ENCODE data around the gene PTPRM.

PTPRM gene

GRCh38 chr18:7877609-7878008, 310.5 kb downstream of the PTPRM start:
- Histone ChIP-seq H4K20me1 (ENCODE audit: insufficient read depth) (no peaks in the 10 kb centered on the region), H3K27ac (no peak overlapping the region), H3K4me2 (no peak overlapping the region), H3K4me1 (ENCODE audit: low read depth, poor library complexity, severe bottlenecking) (peaks cover 9% of the 10 kb centered on the region), H3K79me2 (ENCODE audit: insufficient read depth, low read depth) (no peaks in the 10 kb centered on the region), H3K4me3 (IDR thresholded peaks at IDR 0.05; ENCODE audit: insufficient read depth, low read depth, low read length) (no peak overlapping the region), H3K9ac (no peak overlapping the region), H3K36me3 (ENCODE audit: insufficient read depth) (no peaks in the 10 kb centered on the region), H2AFZ (ENCODE audit: low read depth) (no peak overlapping the region), H3K27me3 (ENCODE audit: insufficient read depth, low read depth) (no peaks in the 10 kb centered on the region)
- TF ChIP-seq, protein P1, sequence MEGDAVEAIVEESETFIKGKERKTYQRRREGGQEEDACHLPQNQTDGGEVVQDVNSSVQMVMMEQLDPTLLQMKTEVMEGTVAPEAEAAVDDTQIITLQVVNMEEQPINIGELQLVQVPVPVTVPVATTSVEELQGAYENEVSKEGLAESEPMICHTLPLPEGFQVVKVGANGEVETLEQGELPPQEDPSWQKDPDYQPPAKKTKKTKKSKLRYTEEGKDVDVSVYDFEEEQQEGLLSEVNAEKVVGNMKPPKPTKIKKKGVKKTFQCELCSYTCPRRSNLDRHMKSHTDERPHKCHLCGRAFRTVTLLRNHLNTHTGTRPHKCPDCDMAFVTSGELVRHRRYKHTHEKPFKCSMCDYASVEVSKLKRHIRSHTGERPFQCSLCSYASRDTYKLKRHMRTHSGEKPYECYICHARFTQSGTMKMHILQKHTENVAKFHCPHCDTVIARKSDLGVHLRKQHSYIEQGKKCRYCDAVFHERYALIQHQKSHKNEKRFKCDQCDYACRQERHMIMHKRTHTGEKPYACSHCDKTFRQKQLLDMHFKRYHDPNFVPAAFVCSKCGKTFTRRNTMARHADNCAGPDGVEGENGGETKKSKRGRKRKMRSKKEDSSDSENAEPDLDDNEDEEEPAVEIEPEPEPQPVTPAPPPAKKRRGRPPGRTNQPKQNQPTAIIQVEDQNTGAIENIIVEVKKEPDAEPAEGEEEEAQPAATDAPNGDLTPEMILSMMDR (conservative IDR thresholded peaks at IDR 0.05; ENCODE audit: low read depth, low read length): no peak

DNA sequence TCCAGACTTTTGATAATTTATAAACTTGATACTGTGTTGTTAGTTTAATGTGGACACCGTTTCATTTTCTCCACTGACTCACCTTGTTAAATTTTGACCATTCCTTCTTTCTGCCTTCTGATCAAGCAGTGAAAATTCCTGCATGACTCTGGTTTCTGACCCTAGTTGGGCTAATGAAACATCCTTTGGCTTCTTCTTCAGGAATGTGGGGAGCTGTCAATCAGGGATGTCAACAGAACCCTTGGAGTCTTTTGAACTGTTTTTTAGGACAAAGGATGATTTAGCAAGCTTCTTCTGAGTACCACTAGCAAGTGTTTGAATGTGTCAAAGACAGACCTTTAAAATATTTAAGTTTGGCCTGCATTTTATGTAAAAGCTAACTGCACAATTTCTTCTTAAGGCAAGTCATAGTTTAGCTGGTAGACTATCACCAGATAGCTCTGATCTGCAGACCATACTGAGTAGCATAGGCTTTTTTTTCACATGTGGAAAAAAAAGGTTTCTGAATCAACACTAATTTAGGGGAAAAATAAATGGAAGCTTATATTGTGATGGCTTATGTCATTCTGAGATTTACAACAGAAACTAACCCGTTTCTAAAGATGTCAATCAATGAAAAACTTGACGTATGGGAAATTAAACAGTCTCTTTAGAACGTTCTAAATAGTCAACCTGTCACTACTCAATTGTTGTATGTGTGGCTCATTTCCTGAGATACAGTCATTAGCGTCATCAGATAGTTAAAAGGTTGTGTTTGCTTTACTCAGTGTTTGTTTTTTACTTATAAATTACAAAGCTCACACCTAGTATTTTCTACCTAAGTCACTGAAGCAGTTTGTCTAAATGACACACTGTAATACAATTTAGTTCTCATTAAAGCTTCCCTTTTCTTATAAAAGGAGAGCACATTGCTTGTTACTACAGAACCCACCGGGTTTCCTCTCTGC, 311.4 kb downstream of the PTPRM start:
- Histone ChIP-seq H3K27ac (no peak overlapping the region), H3K79me2 (ENCODE audit: insufficient read depth, low read depth) (no peaks in the 10 kb centered on the region), H3K4me2 (no peak overlapping the region), H3K4me3 (IDR thresholded peaks at IDR 0.05; ENCODE audit: insufficient read depth, low read depth, low read length) (no peak overlapping the region), H3K36me3 (ENCODE audit: insufficient read depth) (no peaks in the 10 kb centered on the region), H4K20me1 (ENCODE audit: insufficient read depth) (no peaks in the 10 kb centered on the region), H3K27me3 (ENCODE audit: insufficient read depth, low read depth) (no peaks in the 10 kb centered on the region), H3K4me1 (ENCODE audit: low read depth, poor library complexity, severe bottlenecking) (peaks cover 9% of the 10 kb centered on the region), H2AFZ (ENCODE audit: low read depth) (no peak overlapping the region), H3K9ac (no peak overlapping the region)
- TF ChIP-seq, protein P1 (conservative IDR thresholded peaks at IDR 0.05; ENCODE audit: low read depth, low read length): no peak

DNA sequence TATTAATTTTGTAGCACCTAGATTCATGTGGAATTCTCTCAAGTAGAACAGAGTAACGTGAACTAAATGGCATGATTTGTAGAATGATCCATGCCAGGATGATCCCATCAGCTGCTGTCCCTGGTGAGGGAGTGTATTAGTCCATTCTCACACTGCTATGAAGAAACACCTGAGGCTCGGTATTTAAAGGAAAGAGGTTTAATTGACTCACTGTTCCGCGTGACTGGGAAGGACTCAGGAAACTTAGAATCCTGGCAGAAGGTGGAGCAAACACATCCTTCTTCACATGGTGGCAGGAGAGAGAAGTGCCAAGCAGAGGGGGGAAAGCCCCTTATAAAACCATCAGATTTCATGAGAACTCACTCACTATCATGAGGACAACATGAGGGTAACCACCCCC, 312.6 kb downstream of the PTPRM start:
- Histone ChIP-seq H3K79me2 (ENCODE audit: insufficient read depth, low read depth) (no peaks in the 10 kb centered on the region), H3K4me3 (IDR thresholded peaks at IDR 0.05; ENCODE audit: insufficient read depth, low read depth, low read length) (no peak overlapping the region), H3K9ac (no peak overlapping the region), H3K4me2 (no peak overlapping the region), H3K36me3 (ENCODE audit: insufficient read depth) (no peaks in the 10 kb centered on the region), H3K27me3 (ENCODE audit: insufficient read depth, low read depth) (no peaks in the 10 kb centered on the region), H3K27ac (no peak overlapping the region), H2AFZ (ENCODE audit: low read depth) (no peak overlapping the region), H3K4me1 (ENCODE audit: low read depth, poor library complexity, severe bottlenecking) (peaks cover 9% of the 10 kb centered on the region), H4K20me1 (ENCODE audit: insufficient read depth) (no peaks in the 10 kb centered on the region)
- TF ChIP-seq, protein P1 (conservative IDR thresholded peaks at IDR 0.05; ENCODE audit: low read depth, low read length): no peak

GRCh38 chr18:7885865-7886264, 318.7 kb downstream of the PTPRM start:
- no peaks in the 10 kb centered on the region for H3K27me3 ChIP-seq (ENCODE audit: insufficient read depth, low read depth)

More at GRCh38 chr18:7885865-7886264, 318.7 kb downstream of the PTPRM start:
- no peaks in the 10 kb centered on the region for H4K20me1 ChIP-seq (ENCODE audit: insufficient read depth)
- no peaks in the 10 kb centered on the region for H3K79me2 ChIP-seq (ENCODE audit: insufficient read depth, low read depth)
- H3K4me1 ChIP-seq (ENCODE audit: low read depth, poor library complexity, severe bottlenecking): no peaks in the 10 kb centered on the region
- no peak overlapping the region for H3K27ac ChIP-seq
- no peak overlapping the region for H2AFZ ChIP-seq (ENCODE audit: low read depth)
- H3K4me2 ChIP-seq: no peak overlapping the region
- no peaks in the 10 kb centered on the region for H3K36me3 ChIP-seq (ENCODE audit: insufficient read depth)
- H3K9ac ChIP-seq: no peak overlapping the region
- H3K4me3 ChIP-seq (IDR thresholded peaks at IDR 0.05; ENCODE audit: insufficient read depth, low read depth, low read length): no peak overlapping the region
- TF ChIP-seq, protein P1 (conservative IDR thresholded peaks at IDR 0.05; ENCODE audit: low read depth, low read length): no peak

Data from KMS-11 (cell line).